T-helper 1 cell treated with Interleukin-12 subunit alpha and Interleukin-12 subunit beta and Interleukin-4 antibody, amounts not matched to agents 30 μg/mL and 1 μg/mL, for 36 hours (primary cell): Measurements from ENCODE around the gene CASP12.

Source experiments
- H3K27ac Mint-ChIP-seq: one replicate; pipeline ENCODE4 v1.8.0; 2021; ENCODE audit warnings: mild to moderate bottlenecking, mixed read lengths
- H3K27me3 Mint-ChIP-seq: one replicate; pipeline ENCODE4 v1.8.0; 2021; ENCODE audit warnings: low read depth, mixed read lengths
- H3K36me3 Mint-ChIP-seq: one replicate; pipeline ENCODE4 v1.8.0; 2021; ENCODE audit warnings: low read depth, mixed read lengths
- H3K4me1 Mint-ChIP-seq: one replicate; pipeline ENCODE4 v1.8.0; 2021; ENCODE audit warnings: low read depth, mixed read lengths
- H3K4me3 Mint-ChIP-seq: one replicate; pipeline ENCODE4 v1.8.0; 2021; ENCODE audit warnings: mild to moderate bottlenecking, moderate library complexity, mixed read lengths
- H3K9me3 Mint-ChIP-seq: one replicate; pipeline ENCODE4 v1.8.0; 2021; ENCODE audit warnings: mixed read lengths

The CASP12 gene

GRCh38 chr11:104872393-104872792 lies 25.9 kb downstream of the CASP12 start:
- Mint-ChIP-seq H3K27me3 (no peaks in the 10 kb centered on the region), H3K27ac (no peak overlapping the region), H3K36me3 (peaks cover 3% of the 10 kb centered on the region), H3K4me1 (peaks cover 26% of the 10 kb centered on the region), H3K4me3 (no peak overlapping the region), H3K9me3 (peaks cover 17% of the 10 kb centered on the region)

GRCh38 chr11:104870910-104871309 lies 27.4 kb downstream of the CASP12 start:
- H3K4me1 Mint-ChIP-seq = peaks cover 12% of the 10 kb centered on the region
- peaks cover 3% of the 10 kb centered on the region for H3K36me3 Mint-ChIP-seq
- peaks cover 10% of the 10 kb centered on the region for H3K9me3 Mint-ChIP-seq
- H3K27me3 Mint-ChIP-seq = peaks cover 4% of the 10 kb centered on the region
- no peak overlapping the region for H3K4me3 Mint-ChIP-seq
- no peak overlapping the region for H3K27ac Mint-ChIP-seq

GRCh38 chr11:104866815-104867214 lies 31.4 kb downstream of the CASP12 start:
- Mint-ChIP-seq H3K9me3 (peaks cover 14% of the 10 kb centered on the region), H3K27me3 (peaks cover 4% of the 10 kb centered on the region), H3K27ac (no peak overlapping the region), H3K4me1 (peaks cover 2% of the 10 kb centered on the region), H3K4me3 (no peak overlapping the region), H3K36me3 (no peaks in the 10 kb centered on the region)

- H3K36me3 Mint-ChIP-seq = peaks cover 5% of the 10 kb centered on the region
- H3K4me1 Mint-ChIP-seq = peaks cover 12% of the 10 kb centered on the region
- H3K4me3 Mint-ChIP-seq = peak overlapping the region; percentile 0
- H3K9me3 Mint-ChIP-seq = peaks cover under 1% of the 10 kb centered on the region
- peak overlapping the region; percentile 17 for H3K27ac Mint-ChIP-seq
- H3K27me3 Mint-ChIP-seq = no peaks in the 10 kb centered on the region
These were observed 39.1 kb downstream of the CASP12 start for GRCh38 chr11:104858882-104859775.

- H3K36me3 Mint-ChIP-seq = peaks cover 5% of the 10 kb centered on the region
- no peak overlapping the region for H3K27ac Mint-ChIP-seq
- H3K4me3 Mint-ChIP-seq = no peak overlapping the region
- peaks cover 12% of the 10 kb centered on the region for H3K4me1 Mint-ChIP-seq
- no peaks in the 10 kb centered on the region for H3K27me3 Mint-ChIP-seq
- H3K9me3 Mint-ChIP-seq = no peaks in the 10 kb centered on the region
These were observed 41.7 kb downstream of the CASP12 start for GRCh38 chr11:104856607-104857006.

- Mint-ChIP-seq H3K4me3 (no peak overlapping the region), H3K9me3 (no peaks in the 10 kb centered on the region), H3K36me3 (peaks cover 5% of the 10 kb centered on the region), H3K27ac (no peak overlapping the region), H3K4me1 (peaks cover 12% of the 10 kb centered on the region), H3K27me3 (no peaks in the 10 kb centered on the region)
These were observed 42.3 kb downstream of the CASP12 start for GRCh38 chr11:104855965-104856364.

- Mint-ChIP-seq H3K27ac (no peak overlapping the region), H3K9me3 (no peaks in the 10 kb centered on the region), H3K27me3 (no peaks in the 10 kb centered on the region), H3K4me3 (no peak overlapping the region), H3K36me3 (peaks cover 2% of the 10 kb centered on the region), H3K4me1 (no peaks in the 10 kb centered on the region)
These were observed 45.0 kb downstream of the CASP12 start for GRCh38 chr11:104853276-104853675.

- Mint-ChIP-seq H3K9me3 (no peaks in the 10 kb centered on the region), H3K27me3 (no peaks in the 10 kb centered on the region), H3K4me3 (no peak overlapping the region), H3K27ac (no peak overlapping the region), H3K36me3 (peaks cover 2% of the 10 kb centered on the region), H3K4me1 (no peaks in the 10 kb centered on the region)
These were observed 45.4 kb downstream of the CASP12 start for GRCh38 chr11:104852811-104853210.

- H3K27me3 Mint-ChIP-seq = no peaks in the 10 kb centered on the region
- no peaks in the 10 kb centered on the region for H3K4me1 Mint-ChIP-seq
- H3K9me3 Mint-ChIP-seq = no peaks in the 10 kb centered on the region
- H3K36me3 Mint-ChIP-seq = no peaks in the 10 kb centered on the region
- H3K4me3 Mint-ChIP-seq = no peak overlapping the region
- no peak overlapping the region for H3K27ac Mint-ChIP-seq
These were observed 52.0 kb downstream of the CASP12 start for GRCh38 chr11:104846216-104846615.

- H3K4me3 Mint-ChIP-seq = no peak overlapping the region
- H3K27ac Mint-ChIP-seq = no peak overlapping the region
- H3K36me3 Mint-ChIP-seq = no peaks in the 10 kb centered on the region
- H3K9me3 Mint-ChIP-seq = peaks cover 3% of the 10 kb centered on the region
- no peaks in the 10 kb centered on the region for H3K4me1 Mint-ChIP-seq
- H3K27me3 Mint-ChIP-seq = no peaks in the 10 kb centered on the region
These were observed 53.8 kb downstream of the CASP12 start for GRCh38 chr11:104844451-104844850.

GRCh38 chr11:104843150-104843836 lies 55.0 kb downstream of the CASP12 start:
- Mint-ChIP-seq H3K27ac (no peak overlapping the region), H3K36me3 (no peaks in the 10 kb centered on the region), H3K4me3 (no peak overlapping the region), H3K4me1 (no peaks in the 10 kb centered on the region), H3K27me3 (no peaks in the 10 kb centered on the region), H3K9me3 (peaks cover 10% of the 10 kb centered on the region)

- no peak overlapping the region for H3K4me3 Mint-ChIP-seq
- peaks cover 13% of the 10 kb centered on the region for H3K9me3 Mint-ChIP-seq
- no peaks in the 10 kb centered on the region for H3K36me3 Mint-ChIP-seq
- no peaks in the 10 kb centered on the region for H3K4me1 Mint-ChIP-seq
- no peaks in the 10 kb centered on the region for H3K27me3 Mint-ChIP-seq
- no peak overlapping the region for H3K27ac Mint-ChIP-seq
These were observed 56.2 kb downstream of the CASP12 start for GRCh38 chr11:104841973-104842525.

- Mint-ChIP-seq H3K4me3 (no peak overlapping the region), H3K27me3 (no peaks in the 10 kb centered on the region), H3K9me3 (peaks cover 13% of the 10 kb centered on the region), H3K4me1 (no peaks in the 10 kb centered on the region), H3K27ac (no peak overlapping the region), H3K36me3 (no peaks in the 10 kb centered on the region)
These were observed 57.1 kb downstream of the CASP12 start for GRCh38 chr11:104841185-104841584.

GRCh38 chr11:104837969-104838639 lies 60.2 kb downstream of the CASP12 start:
- Mint-ChIP-seq H3K27ac (no peak overlapping the region), H3K4me1 (no peaks in the 10 kb centered on the region), H3K9me3 (peaks cover 13% of the 10 kb centered on the region), H3K27me3 (no peaks in the 10 kb centered on the region), H3K4me3 (no peak overlapping the region), H3K36me3 (no peaks in the 10 kb centered on the region)
